Testis (tissue), 3 donors: Measurements from ENCODE around the gene CYFIP2. TPM values are rescaled to one million over a fixed set of nuclear protein-coding genes. Genes with fewer than 3 reads are reported as not detected.
"Not testable (repeated sequence)": the region's sequence is repeated elsewhere in the genome, so short reads cannot be mapped to it uniquely, and the experiment has no call there.

ENCODE experiments used
- DNase-seq: peaks from one replicate; pipeline ENCODE4 v3.0.0-alpha.2; 2019
- H3K27ac ChIP-seq, 2 donors: fragments of 200-600 bp; sonication (generic); one replicate each; pipeline ENCODE4 v1.5.1; 2019
- H3K27me3 ChIP-seq: fragments of 200-600 bp; sonication (generic); one replicate; pipeline ENCODE4 v1.5.1; 2019
- H3K36me3 ChIP-seq: fragments of 200-600 bp; sonication (generic); one replicate; pipeline ENCODE4 v1.5.1; 2017; ENCODE audit warnings: low read depth; ENCODE audit errors: missing control alignments
- H3K4me1 ChIP-seq: fragments of 200-600 bp; sonication (generic); one replicate; pipeline ENCODE4 v1.5.1; 2019
- H3K4me3 ChIP-seq, 2 donors: fragments of 200-600 bp; sonication (generic); one replicate each; pipeline ENCODE4 v1.5.1; 2017 to 2019
- H3K9me3 ChIP-seq: fragments of 200-600 bp; sonication (generic); one replicate; pipeline ENCODE4 v1.5.1; 2017
- POLR2A ChIP-seq: fragments of 450-650 bp; IDR thresholded peaks from one replicate; pipeline ENCODE4 v1.6.1; 2017; ENCODE audit warnings: antibody characterized with exemption, mild to moderate bottlenecking, moderate library complexity
- WGBS, 2 donors: methylation state at CpG; one replicate each; pipeline ENCODE4 v1.1.5; 2018; 5-methylcytosine and 5-hydroxymethylcytosine counted together
- intact Hi-C: fragments of 100-400 bp; cut with DNase I; formaldehyde crosslinking; loops from one replicate; pipeline ENCODE4 v1.15.1; 2023; ENCODE audit warnings: low total_unique reads
- polyA plus RNA-seq: library from polyadenylated mRNA; stranded (reverse); fragments of 350-450 nt; fragmentation: Illumina TruSeq; extraction: RNeasy Lipid Tissue Mini Kit (QIAGEN cat#74804); gene quantifications from one replicate; pipeline ENCODE4 v1.2.3, GENCODE V29; 2014; ENCODE audit warnings: low read depth, low replicate concordance; ENCODE audit not compliant: insufficient read depth
- total RNA-seq, 2 donors: library from RNA; depleted of rRNA; stranded (reverse); fragments of >200 nt; gene quantifications; one replicate each; pipeline ENCODE4 v1.2.3, GENCODE V29; 2016
- TF ChIP-seq, protein P1 (sequence below), 3 experiments: fragments of 450-650 bp in 2 of 3; fragments of 200-600 bp in 1 of 3; sonication (generic) in 1 of 3; IDR thresholded peaks; one replicate each; pipeline ENCODE4 v1.5.1; 2016 to 2019; ENCODE audit warnings: antibody characterized with exemption in 3 of 3, mild to moderate bottlenecking in 2 of 3, moderate library complexity in 1 of 3

Gene CYFIP2
- total and polyA plus RNA-seq, 3 donors from 2014 or later: 21.7 to 41.4 (median 32.1) TPM

DNA sequence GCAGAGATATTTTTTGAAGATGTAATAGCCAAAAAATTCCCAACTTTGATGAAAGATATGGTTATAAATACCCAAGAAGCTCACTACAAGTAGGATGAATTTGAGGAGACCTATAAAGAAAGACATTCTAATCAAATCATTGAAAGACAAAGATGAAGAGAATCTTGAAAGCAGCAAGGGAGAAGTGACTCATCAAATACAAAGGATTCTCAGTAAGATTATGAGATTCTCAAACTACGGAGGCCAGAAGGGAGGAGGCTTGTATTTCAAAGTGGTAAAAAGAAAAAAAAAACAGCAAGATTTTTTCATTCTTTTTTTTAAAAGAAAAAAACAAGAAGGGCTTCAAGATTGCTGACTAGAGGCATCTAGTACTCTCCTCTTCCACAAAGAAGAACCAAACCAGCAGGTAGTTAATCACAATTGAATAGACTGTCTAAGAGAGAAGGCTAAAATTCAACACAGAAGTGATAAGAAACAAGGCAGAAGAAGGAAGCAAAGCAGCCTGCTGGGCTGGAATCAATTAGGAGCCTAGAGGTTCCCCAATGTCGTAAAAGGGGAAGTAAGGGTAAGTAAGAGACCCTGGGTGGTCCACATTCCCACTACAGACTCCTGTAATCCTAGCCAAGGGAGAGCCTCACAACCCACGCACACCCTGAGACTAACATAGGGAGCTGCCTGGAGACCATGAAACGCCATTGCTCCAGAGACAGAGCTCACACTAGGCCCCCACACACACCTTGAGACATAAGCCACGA lies 135.0 kb downstream of the CYFIP2 start:
- Histone ChIP-seq H3K9me3 (no peaks in the 10 kb centered on the region), H3K4me3 (no peak overlapping the region), H3K4me1 (no peaks in the 10 kb centered on the region), H3K27ac (no peak overlapping the region), H3K36me3 (no peaks in the 10 kb centered on the region), H3K27me3 (no peaks in the 10 kb centered on the region)
- TF ChIP-seq, protein P1, sequence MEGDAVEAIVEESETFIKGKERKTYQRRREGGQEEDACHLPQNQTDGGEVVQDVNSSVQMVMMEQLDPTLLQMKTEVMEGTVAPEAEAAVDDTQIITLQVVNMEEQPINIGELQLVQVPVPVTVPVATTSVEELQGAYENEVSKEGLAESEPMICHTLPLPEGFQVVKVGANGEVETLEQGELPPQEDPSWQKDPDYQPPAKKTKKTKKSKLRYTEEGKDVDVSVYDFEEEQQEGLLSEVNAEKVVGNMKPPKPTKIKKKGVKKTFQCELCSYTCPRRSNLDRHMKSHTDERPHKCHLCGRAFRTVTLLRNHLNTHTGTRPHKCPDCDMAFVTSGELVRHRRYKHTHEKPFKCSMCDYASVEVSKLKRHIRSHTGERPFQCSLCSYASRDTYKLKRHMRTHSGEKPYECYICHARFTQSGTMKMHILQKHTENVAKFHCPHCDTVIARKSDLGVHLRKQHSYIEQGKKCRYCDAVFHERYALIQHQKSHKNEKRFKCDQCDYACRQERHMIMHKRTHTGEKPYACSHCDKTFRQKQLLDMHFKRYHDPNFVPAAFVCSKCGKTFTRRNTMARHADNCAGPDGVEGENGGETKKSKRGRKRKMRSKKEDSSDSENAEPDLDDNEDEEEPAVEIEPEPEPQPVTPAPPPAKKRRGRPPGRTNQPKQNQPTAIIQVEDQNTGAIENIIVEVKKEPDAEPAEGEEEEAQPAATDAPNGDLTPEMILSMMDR (IDR thresholded peaks at IDR 0.05): no peak
- TF ChIP-seq POLR2A: no peak
- no peak for DNase-seq
- intact Hi-C loops: no loop called here
- 62 to 72% methylated on average over 4 to 5 of the region's 5 CpGs for WGBS, 2 donors

DNA sequence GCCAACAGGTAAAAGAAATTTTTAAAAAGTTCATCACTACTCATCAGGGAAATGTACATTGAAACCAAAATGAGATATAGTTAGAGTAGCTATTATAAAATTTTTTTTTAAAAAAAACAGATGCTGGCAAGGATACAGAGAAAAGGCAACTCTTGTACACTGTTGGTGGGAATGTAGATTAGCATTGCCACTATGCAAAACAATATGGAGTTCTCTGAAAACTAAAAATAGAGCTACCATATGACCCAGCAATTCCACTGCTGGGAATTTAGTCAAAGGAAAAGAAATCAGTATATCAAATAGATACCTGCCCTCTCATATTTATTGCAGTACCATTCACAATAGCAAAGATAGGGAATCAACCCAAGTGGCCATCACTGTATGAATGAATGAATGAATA lies 149.9 kb downstream of the CYFIP2 start:
- Histone ChIP-seq H3K4me1 (no peaks in the 10 kb centered on the region), H3K36me3 (no peaks in the 10 kb centered on the region), H3K4me3 (no peak overlapping the region), H3K27ac (no peak overlapping the region), H3K9me3 (no peaks in the 10 kb centered on the region), H3K27me3 (no peaks in the 10 kb centered on the region)
- intact Hi-C loops: no loop called here
- DNase-seq: no peak
- TF ChIP-seq POLR2A: no peak
- TF ChIP-seq, protein P1 (IDR thresholded peaks at IDR 0.05): no peak

DNA sequence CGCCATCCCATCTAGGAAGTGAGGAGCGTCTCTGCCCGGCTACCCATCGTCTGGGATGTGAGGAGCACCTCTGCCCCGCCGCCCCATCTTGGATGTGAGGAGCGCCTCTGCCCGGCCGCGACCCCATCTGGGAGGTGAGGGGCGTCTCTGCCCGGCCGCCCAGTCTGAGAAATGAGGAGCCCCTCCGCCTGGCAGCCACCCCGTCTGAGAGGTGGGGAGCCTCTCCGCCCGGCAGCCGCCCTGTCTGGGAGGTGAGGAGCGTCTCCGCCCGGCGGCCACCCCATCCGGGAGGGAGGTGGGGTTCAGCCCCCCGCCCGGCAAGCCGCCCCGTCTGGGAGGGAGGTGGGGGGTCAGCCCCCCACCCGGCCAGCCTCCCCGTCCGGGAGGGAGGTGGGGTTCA lies 153.6 kb downstream of the CYFIP2 start:
- H3K36me3 ChIP-seq, H3K27ac ChIP-seq, H3K27me3 ChIP-seq, DNase-seq, H3K9me3 ChIP-seq, H3K4me3 ChIP-seq, H3K4me1 ChIP-seq, intact Hi-C loops: not testable (repeated sequence)
- WGBS, 2 donors: 67 to 95% methylated on average over 1 to 21 of the region's 30 CpGs

DNA sequence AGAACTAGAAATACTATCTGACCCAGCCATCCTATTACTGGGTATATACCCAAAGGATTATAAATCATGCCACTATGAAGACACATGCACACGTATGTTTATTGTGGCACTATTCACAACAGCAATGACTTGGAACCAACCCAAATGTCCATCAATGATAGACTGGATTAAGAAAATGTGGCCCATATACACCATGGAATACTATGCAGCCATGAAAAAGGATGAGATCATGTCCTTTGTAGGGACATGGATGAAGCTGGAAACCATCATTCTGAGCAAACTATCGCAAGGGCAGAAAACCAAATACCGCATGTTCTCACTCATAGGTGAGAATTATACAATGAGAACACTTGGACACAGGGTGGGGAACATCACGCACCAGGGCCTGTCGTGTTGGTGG lies 164.0 kb downstream of the CYFIP2 start:
- 93% methylated on average over 5 of the region's 5 CpGs for WGBS, 2 donors
- H3K27ac ChIP-seq, H3K4me3 ChIP-seq, H3K9me3 ChIP-seq, H3K27me3 ChIP-seq, DNase-seq, H3K36me3 ChIP-seq, intact Hi-C loops, H3K4me1 ChIP-seq: not testable (repeated sequence)

DNA sequence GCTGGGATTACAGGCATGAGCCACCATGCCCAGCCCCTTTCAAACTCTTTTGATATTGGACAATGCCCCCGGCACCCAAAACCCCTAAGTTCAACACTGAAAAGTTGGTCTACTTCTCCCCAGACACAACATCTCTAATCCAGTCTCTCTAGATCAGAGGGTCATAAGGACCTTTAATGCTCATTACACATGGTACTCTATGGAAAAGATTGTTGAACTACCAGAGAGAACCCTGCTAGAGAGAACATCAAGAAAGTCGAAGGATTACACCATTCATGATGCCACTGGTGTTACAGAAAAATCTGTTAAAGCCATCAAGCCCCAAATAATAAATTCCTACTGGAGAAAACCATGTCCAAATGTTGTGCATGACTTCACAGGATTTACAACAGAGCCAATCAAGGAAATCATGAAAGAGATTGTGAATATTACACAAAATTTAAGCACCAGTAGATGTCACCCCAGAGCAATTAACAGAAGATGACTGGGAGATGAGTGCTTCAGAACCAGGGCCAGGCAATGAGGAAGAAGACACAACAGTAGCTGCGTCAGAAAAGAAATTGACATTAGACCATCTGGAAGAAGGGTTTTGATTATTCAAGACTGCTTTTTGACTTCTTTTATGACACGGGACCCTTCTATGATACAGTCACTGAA lies 165.7 kb downstream of the CYFIP2 start:
- no peaks in the 10 kb centered on the region for H3K27me3 ChIP-seq
- intact Hi-C loops: no loop called here
- no peaks in the 10 kb centered on the region for H3K36me3 ChIP-seq
- peak; percentile 26 for DNase-seq
- no peak overlapping the region for H3K4me3 ChIP-seq
- no peak for TF ChIP-seq POLR2A
- TF ChIP-seq, protein P1 (IDR thresholded peaks at IDR 0.05): peak in 1 of 3 experiments; percentile 26
- no peak overlapping the region for H3K27ac ChIP-seq
- no peaks in the 10 kb centered on the region for H3K4me1 ChIP-seq
- 53 to 57% methylated on average over 4 of the region's 4 CpGs for WGBS, 2 donors
- no peaks in the 10 kb centered on the region for H3K9me3 ChIP-seq
